Measurements from ENCODE around the gene GRK6.

Gene GRK6

GRCh38 chr5:177490311-177490991 is 64.0 kb downstream of the GRK6 start:
- DNase-seq, result no peak

- no peak for DNase-seq
These were observed 64.5 kb downstream of the GRK6 start for GRCh38 chr5:177490992-177491391.

- DNase-seq, result no peak
These were observed 65.0 kb downstream of the GRK6 start for GRCh38 chr5:177491429-177491945.

- no peak for DNase-seq
These were observed 65.7 kb downstream of the GRK6 start for GRCh38 chr5:177491983-177492746.
